K562 (cell line): ENCODE data around the gene DSE. TPM values are rescaled to one million over a fixed set of nuclear protein-coding genes. Genes with fewer than 3 reads are reported as not detected.

Experiments
- ATAC-seq: fragments of 200-7000 bp; cut with Tn5 transposase; 3 replicates; pipeline ENCODE4 v1.9.1; 2020; ENCODE audit warnings: moderate library complexity
- BruUV-seq: library from RNA; stranded (reverse); fragments of 400-500 nt; replicated peaks from 2 replicates; lab custom pipeline; 2021; lab: Mats Ljungman, UMichigan
- CTCF ChIA-PET: fragments of 300-600 bp; formaldehyde crosslinking; extraction: SDS; loops from one replicate; lab custom pipeline; 2021; ENCODE audit warnings: low intra/inter-chr PET ratio; lab: Yijun Ruan, JAX
- POLR2A ChIA-PET: fragments of 300-600, 350-650 bp; sonication (Branson Sonifier 250); formaldehyde crosslinking; extraction: SDS; loops from one replicate; lab custom pipeline; 2021; ENCODE audit warnings: antibody characterized with exemption, inconsistent platforms; lab: Yijun Ruan, JAX
- DNase-seq, 4 experiments: peaks; one replicate each; pipeline versions ENCODE4 v3.0.0 to v3.0.0-alpha.2; 2011 to 2018; ENCODE audit warnings: low spot score in 3 of 4, mixed read lengths in 3 of 4; ENCODE audit errors: extremely low read depth in 1 of 4
- FAIRE-seq: peaks from 2 replicates; lab custom pipeline; 2011; peaks lifted over from hg19 to GRCh38; lab: Jason Lieb, UNC
- H2AFZ ChIP-seq: 2 replicates; pipeline ENCODE4 v1.6.0; 2011; ENCODE audit warnings: low read depth, low read length, control low read depth, inconsistent platforms
- H3K27ac ChIP-seq: fragments of 200-600 bp; 3 replicates; pipeline ENCODE4 v1.8.0; 2011; ENCODE audit warnings: low read depth, mild to moderate bottlenecking, control low read depth, inconsistent platforms, low read length, moderate library complexity, mixed read lengths; ENCODE audit errors: extremely low read depth
- H3K27me3 ChIP-seq, 2 experiments: fragments of 300-600 bp in 1 of 2; 2 replicates in 1 of 2; 3 replicates in 1 of 2; pipeline versions ENCODE4 v1.6.0 to v1.8.0; 2011; ENCODE audit warnings: inconsistent platforms in 2 of 2, low read length in 2 of 2, mild to moderate bottlenecking in 1 of 2, mixed read lengths in 1 of 2, moderate library complexity in 1 of 2; ENCODE audit not compliant: control insufficient read depth in 2 of 2, insufficient read depth in 2 of 2
- H3K36me3 ChIP-seq: fragments of 300-600 bp; 3 replicates; pipeline ENCODE4 v1.8.0; 2011; ENCODE audit warnings: mild to moderate bottlenecking, low read length, inconsistent platforms; ENCODE audit not compliant: control insufficient read depth, insufficient read depth
- H3K4me1 ChIP-seq, 2 experiments: fragments of 200-600 bp in 1 of 2; replicated peaks in 1 of 2; 2 replicates in 1 of 2; 3 replicates in 1 of 2; pipeline versions ENCODE4 v1.5.1 to v1.8.0; 2011; ENCODE audit warnings: inconsistent platforms in 2 of 2, low read length in 2 of 2, mild to moderate bottlenecking in 1 of 2, mixed read lengths in 1 of 2, moderate library complexity in 1 of 2; ENCODE audit not compliant: control insufficient read depth in 2 of 2, insufficient read depth in 2 of 2
- H3K4me2 ChIP-seq: 2 replicates; pipeline ENCODE4 v1.6.1; 2011; ENCODE audit warnings: low read length, control low read depth, inconsistent platforms, mixed read lengths; ENCODE audit not compliant: insufficient read depth
- H3K4me3 ChIP-seq: fragments of 200-600 bp; sonication (generic), shearing (Covaris generic); 2 replicates; pipeline ENCODE4 v1.5.1; 2016; ENCODE audit warnings: control low read depth, inconsistent platforms
- H3K79me2 ChIP-seq: fragments of 200-600 bp; 3 replicates; pipeline ENCODE4 v1.8.0; 2011; ENCODE audit warnings: low read length, inconsistent platforms; ENCODE audit not compliant: control insufficient read depth, insufficient read depth
- H3K9ac ChIP-seq, 2 experiments: 2 replicates each; pipeline versions ENCODE4 v1.6.0 to v1.6.1; 2011; ENCODE audit warnings: low read depth in 2 of 2, low read length in 2 of 2, control low read depth in 1 of 2, inconsistent platforms in 1 of 2, mild to moderate bottlenecking in 1 of 2, mixed read lengths in 1 of 2; ENCODE audit not compliant: insufficient read depth in 1 of 2
- H3K9me1 ChIP-seq: one replicate; pipeline ENCODE4 v1.6.0; 2011; ENCODE audit warnings: inconsistent platforms, mild to moderate bottlenecking, low read length, moderate library complexity; ENCODE audit not compliant: control insufficient read depth, insufficient read depth
- H3K9me3 ChIP-seq: replicated peaks from 2 replicates; pipeline ENCODE4 v1.5.1; 2011; ENCODE audit warnings: low read depth, low read length, inconsistent platforms; ENCODE audit not compliant: control insufficient read depth, insufficient read depth
- H4K20me1 ChIP-seq: replicated peaks from 2 replicates; pipeline ENCODE4 v1.6.1; 2011; ENCODE audit warnings: low read length, inconsistent platforms, mixed read lengths; ENCODE audit not compliant: control insufficient read depth, insufficient read depth
- JUN ChIP-seq, 2 experiments: sonication (generic) in 1 of 2; formaldehyde crosslinking in 1 of 2; IDR thresholded peaks; 2 replicates each; pipeline versions ENCODE4 v1.6.1 to v1.8.0; 2012 to 2022; ENCODE audit warnings: borderline replicate concordance in 2 of 2, mild to moderate bottlenecking in 2 of 2, improper control_type of control experiment in 1 of 2, low read depth in 1 of 2, low read length in 1 of 2, missing genetic modification reagents in 1 of 2
- MXI1 ChIP-seq: IDR thresholded peaks from 2 replicates; pipeline ENCODE4 v1.6.1; 2011; ENCODE audit warnings: low read depth, mild to moderate bottlenecking, improper control_type of control experiment, low read length
- NFATC3 ChIP-seq: fragments of 450-650 bp; IDR thresholded peaks from 2 replicates; pipeline ENCODE4 v1.6.1; 2017; ENCODE audit warnings: mild to moderate bottlenecking
- ZHX1 ChIP-seq: fragments of 150-350 bp; conservative IDR thresholded peaks from 2 replicates; pipeline ENCODE4 v1.6.1; 2014; ENCODE audit warnings: low read length
- ZNF766 ChIP-seq: fragments of 200-800 bp; sonication (Bioruptor generic); conservative IDR thresholded peaks from 2 replicates; pipeline ENCODE4 v1.6.1; 2016; ENCODE audit warnings: missing genetic modification characterization, missing compliant biosample characterization
- WGBS: fragments of 100-300 bp; shearing (Covaris generic); methylation state at CpG from one replicate; pipeline ENCODE4 v1.1.6; 2016; ENCODE audit warnings: low coverage, mixed read lengths; ENCODE audit not compliant: insufficient coverage; ENCODE audit errors: missing lambda C conversion rate; 5-methylcytosine and 5-hydroxymethylcytosine counted together
- in situ Hi-C: fragments of 300-500 bp; cut with MboI; formaldehyde crosslinking; loops from 4 replicates; pipeline ENCODE4 v1.15.0; 2018; ENCODE audit warnings: inconsistent platforms, mixed read lengths
- intact Hi-C: fragments of 100-400 bp; cut with micrococcal nuclease; formaldehyde crosslinking; loops from 2 replicates; pipeline ENCODE4 v1.14.2; 2022
- polyA plus RNA-seq, 8 experiments: library from polyadenylated mRNA; depleted of rRNA in 4 of 8; stranded (reverse) in 5 of 8; unstranded in 3 of 8; fragments of >200 nt; fragmentation: Nextera tagmentation in 2 of 8; fragmentation: Illumina TruSeq in 1 of 8; extraction: Ambion mirVana in 2 of 8; extraction: Trizol in 1 of 8; gene quantifications; 2 replicates each; pipeline versions ENCODE4 v1.2.1 to v1.2.3, GENCODE V29; 2011 to 2014; ENCODE audit warnings: inconsistent platforms in 1 of 8, missing spikeins in 1 of 8
- total RNA-seq, 7 experiments: library from RNA; depleted of rRNA in 6 of 7; stranded (reverse); fragments of >200 nt in 6 of 7; fragmentation: Illumina TruSeq in 2 of 7; extraction: Trizol in 2 of 7; gene quantifications; 2 replicates each; pipeline versions ENCODE4 v1.2.1 to v1.2.3, GENCODE V29; 2011 to 2021; ENCODE audit warnings: low replicate concordance in 1 of 7
- TF ChIP-seq, protein P1 (sequence below): sonication (generic); formaldehyde crosslinking; IDR thresholded peaks from 2 replicates; pipeline ENCODE4 v1.4.0; 2020; ENCODE audit warnings: mild to moderate bottlenecking, missing genetic modification reagents

The DSE gene
- total and polyA plus RNA-seq, 9 of the 15 experiments (the other 6 are each of a cell fraction or from before 2014, with no cell fraction given) = 0.49 to 1.7 (median 0.79) TPM

- TF ChIP-seq MXI1 (no peak), ZHX1 (no peak)
Measured at GRCh38 chr6:116456106-116456505, 85.4 kb downstream of the DSE start (continued).

DNA sequence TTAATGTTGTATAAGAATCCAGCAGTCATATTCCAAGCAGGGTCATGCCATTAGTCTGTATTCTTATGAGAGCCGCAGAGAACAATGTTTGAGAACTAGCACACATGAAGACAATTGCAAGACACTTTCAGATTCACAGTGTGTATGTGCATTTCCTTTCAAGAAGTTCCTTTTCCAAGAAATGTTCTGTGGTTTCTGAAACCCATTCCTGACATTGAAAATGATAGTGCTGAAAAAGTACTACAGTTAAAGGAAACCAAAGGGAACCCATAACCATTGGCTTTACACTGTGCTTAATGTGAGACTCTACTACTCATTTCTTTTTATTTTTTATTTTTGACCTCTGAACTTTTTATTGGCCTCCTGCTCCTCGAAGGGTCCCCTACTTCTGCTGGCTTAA is 86.2 kb downstream of the DSE start:
- Histone ChIP-seq H3K9me1 (no peaks in the 10 kb centered on the region), H3K9me3 (no peaks in the 10 kb centered on the region), H2AFZ (no peak overlapping the region), H3K4me3 (no peak overlapping the region), H3K9ac (no peak overlapping the region), H3K4me2 (no peak overlapping the region), H3K4me1 (peaks cover 0 to 3% of the 10 kb centered on the region in 2 experiments; a peak in 1 of 5 replicates), H3K27me3 (peaks cover 0 to 1% of the 10 kb centered on the region in 2 experiments; a peak in 1 of 5 replicates), H3K36me3 (no peaks in the 10 kb centered on the region), H3K79me2 (no peaks in the 10 kb centered on the region), H3K27ac (no peak overlapping the region), H4K20me1 (no peaks in the 10 kb centered on the region)
- ChIA-PET POLR2A (no interaction called here), CTCF (no interaction called here)
- FAIRE-seq = no peak
- intact Hi-C loops = no loop called here
- 0 out of 2 replicates have a peak, but pooled peaks have one; percentile 31 for TF ChIP-seq ZNF766 (CRISPR knock-in tag)
- TF ChIP-seq JUN (IDR thresholded peaks at IDR 0.05; ENCODE audit: borderline replicate concordance, low read depth, low read length) = no peak
- TF ChIP-seq JUN (CRISPR knock-in tag; IDR thresholded peaks at IDR 0.05; ENCODE audit: borderline replicate concordance) = no peak
- TF ChIP-seq, protein P1, sequence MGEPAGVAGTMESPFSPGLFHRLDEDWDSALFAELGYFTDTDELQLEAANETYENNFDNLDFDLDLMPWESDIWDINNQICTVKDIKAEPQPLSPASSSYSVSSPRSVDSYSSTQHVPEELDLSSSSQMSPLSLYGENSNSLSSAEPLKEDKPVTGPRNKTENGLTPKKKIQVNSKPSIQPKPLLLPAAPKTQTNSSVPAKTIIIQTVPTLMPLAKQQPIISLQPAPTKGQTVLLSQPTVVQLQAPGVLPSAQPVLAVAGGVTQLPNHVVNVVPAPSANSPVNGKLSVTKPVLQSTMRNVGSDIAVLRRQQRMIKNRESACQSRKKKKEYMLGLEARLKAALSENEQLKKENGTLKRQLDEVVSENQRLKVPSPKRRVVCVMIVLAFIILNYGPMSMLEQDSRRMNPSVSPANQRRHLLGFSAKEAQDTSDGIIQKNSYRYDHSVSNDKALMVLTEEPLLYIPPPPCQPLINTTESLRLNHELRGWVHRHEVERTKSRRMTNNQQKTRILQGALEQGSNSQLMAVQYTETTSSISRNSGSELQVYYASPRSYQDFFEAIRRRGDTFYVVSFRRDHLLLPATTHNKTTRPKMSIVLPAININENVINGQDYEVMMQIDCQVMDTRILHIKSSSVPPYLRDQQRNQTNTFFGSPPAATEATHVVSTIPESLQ (CRISPR knock-in tag) = no peak
- TF ChIP-seq NFATC3 = no peak
- in situ Hi-C loops = no loop called here
- DNase-seq = no peak
- 21% methylated on average over 2 of the region's 2 CpGs for WGBS
- ATAC-seq = no peak
- BruUV-seq = no TSS peak
